Measurements from ENCODE around the gene WSB2. TPM values are rescaled to one million over a fixed set of nuclear protein-coding genes. Genes with fewer than 3 reads are reported as not detected.
A peak's percentile ranks its signal among the peaks of the same experiment; 100 is the strongest.

The WSB2 gene
- total RNA-seq, 1 experiment from 2014 or later = 46.2 TPM

- Histone ChIP-seq H3K4me3 (peak overlapping the region; percentile 78), H4K20me1 (ENCODE audit: insufficient read depth) (no peaks in the 10 kb centered on the region), H3K9me3 (ENCODE audit: insufficient read depth, low read depth) (no peaks in the 10 kb centered on the region), H3F3A (ENCODE audit: insufficient read depth, low read depth) (peaks cover 39% of the 10 kb centered on the region), H2AFZ (peak overlapping the region; percentile 77), H3K79me2 (ENCODE audit: low read depth) (peaks cover 45% of the 10 kb centered on the region), H3K4me2 (peak overlapping the region; percentile 92), H3K4me1 (replicated peaks; ENCODE audit: insufficient read depth) (peaks cover 34% of the 10 kb centered on the region), H3K27me3 (ENCODE audit: insufficient read depth, low read depth) (no peaks in the 10 kb centered on the region), H3K27ac (peak overlapping the region; percentile 71), H3K9me2 (ENCODE audit: insufficient read depth) (no peaks in the 10 kb centered on the region), H3K36me3 (ENCODE audit: low read depth) (no peaks in the 10 kb centered on the region)
- BruUV-seq (replicated peaks) = no TSS peak
- no peak for TF ChIP-seq CTCF (conservative IDR thresholded peaks at IDR 0.05)
- TF ChIP-seq EZH2 (IDR thresholded peaks at IDR 0.05; ENCODE audit: low read depth) = no peak
- intact Hi-C loops (cut with micrococcal nuclease; ENCODE audit: unreplicated experiment) = loop anchor here (1.0 to 2.0 kb wide), 2 partner anchors 8 to 92 kb away; partner anchors contain the start of gene KSR2
- peak in 1 of 2 experiments; percentile 55 for DNase-seq
- ChIA-PET POLR2A (ENCODE audit: unreplicated experiment) (interaction anchor here (0.6 kb wide), 1 partner anchor 49 kb away, joined by 3 read pairs; no protein-coding TSS in a partner anchor), CTCF (interaction anchor here (0.5 to 0.7 kb wide), 3 partner anchors 26 to 204 kb away, joined by 3 read pairs; no protein-coding TSS in a partner anchor)
These were observed 523 bp downstream of the WSB2 start for GRCh38 chr12:118060301-118061010.

DNA sequence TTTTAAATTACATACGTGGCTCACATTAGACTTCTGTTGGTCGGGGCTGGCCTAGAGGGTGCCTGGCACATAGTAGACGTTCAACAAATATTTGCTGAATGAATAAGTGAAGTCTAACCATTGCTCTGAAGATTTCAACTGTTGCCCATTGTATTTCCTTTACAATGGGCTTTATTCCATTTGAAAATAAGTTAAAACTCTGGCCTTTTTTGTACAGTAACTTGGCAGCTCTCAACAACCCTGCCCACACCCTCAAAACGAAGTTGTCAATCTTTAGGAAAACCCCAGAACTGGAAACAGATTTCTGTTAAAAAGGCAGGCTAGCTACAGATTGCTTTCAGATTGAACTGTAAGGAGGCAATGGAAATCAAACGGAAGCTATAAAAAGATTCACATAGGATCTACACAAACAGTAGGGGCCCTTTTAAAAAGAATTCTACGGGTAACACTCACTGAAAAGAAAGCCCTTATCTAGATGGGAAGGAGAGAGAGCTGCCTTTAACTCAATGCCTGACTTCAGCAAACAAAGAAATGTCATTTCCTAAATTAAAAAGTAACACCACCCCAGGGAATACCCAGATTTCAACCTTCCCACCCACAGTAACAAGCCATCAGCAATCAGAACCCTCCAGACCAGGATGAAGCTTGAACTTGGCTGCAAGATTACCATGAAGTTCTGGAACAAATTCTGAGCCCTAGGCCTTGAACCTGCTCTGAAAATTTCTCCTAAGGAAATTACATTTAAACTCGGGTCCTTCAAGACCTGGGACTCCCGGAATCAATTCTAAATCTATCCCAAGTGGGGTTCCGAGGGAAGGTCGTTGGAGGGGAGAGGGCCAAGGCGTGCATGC lies 1.4 kb downstream of the WSB2 start:
- ChIA-PET POLR2A (ENCODE audit: unreplicated experiment) (interaction anchor here (0.6 kb wide), 1 partner anchor 49 kb away, joined by 3 read pairs; no protein-coding TSS in a partner anchor), CTCF (interaction anchor here (0.5 to 0.7 kb wide), 3 partner anchors 32 to 1138 kb away, joined by 3 to 5 read pairs (median 3); no protein-coding TSS in a partner anchor)
- no peak for TF ChIP-seq CTCF (conservative IDR thresholded peaks at IDR 0.05)
- TF ChIP-seq EZH2 (IDR thresholded peaks at IDR 0.05; ENCODE audit: low read depth) = no peak
- no peaks in the 10 kb centered on the region for H3K9me2 ChIP-seq (ENCODE audit: insufficient read depth)
- H2AFZ ChIP-seq = no peak overlapping the region
- peaks cover 43% of the 10 kb centered on the region for H3F3A ChIP-seq (ENCODE audit: insufficient read depth, low read depth)
- H3K79me2 ChIP-seq (ENCODE audit: low read depth) = peaks cover 48% of the 10 kb centered on the region
- H3K4me3 ChIP-seq = peak overlapping the region; percentile 78; the same call in 1 of the 2 replicates
- intact Hi-C loops (cut with micrococcal nuclease; ENCODE audit: unreplicated experiment) = loop anchor here (2.0 kb wide), 1 partner anchor 91 kb away; the partner anchor contains the start of gene KSR2
- no peaks in the 10 kb centered on the region for H4K20me1 ChIP-seq (ENCODE audit: insufficient read depth)
- no peaks in the 10 kb centered on the region for H3K9me3 ChIP-seq (ENCODE audit: insufficient read depth, low read depth)
- peaks cover 42% of the 10 kb centered on the region for H3K4me1 ChIP-seq (replicated peaks; ENCODE audit: insufficient read depth)
- H3K36me3 ChIP-seq (ENCODE audit: low read depth) = no peaks in the 10 kb centered on the region
- TSS peak; percentile 32 for BruUV-seq (replicated peaks)
- H3K27ac ChIP-seq = peak overlapping the region; percentile 71
- no peak for DNase-seq
- no peaks in the 10 kb centered on the region for H3K27me3 ChIP-seq (ENCODE audit: insufficient read depth, low read depth)
- peak overlapping the region; percentile 92 for H3K4me2 ChIP-seq

DNA sequence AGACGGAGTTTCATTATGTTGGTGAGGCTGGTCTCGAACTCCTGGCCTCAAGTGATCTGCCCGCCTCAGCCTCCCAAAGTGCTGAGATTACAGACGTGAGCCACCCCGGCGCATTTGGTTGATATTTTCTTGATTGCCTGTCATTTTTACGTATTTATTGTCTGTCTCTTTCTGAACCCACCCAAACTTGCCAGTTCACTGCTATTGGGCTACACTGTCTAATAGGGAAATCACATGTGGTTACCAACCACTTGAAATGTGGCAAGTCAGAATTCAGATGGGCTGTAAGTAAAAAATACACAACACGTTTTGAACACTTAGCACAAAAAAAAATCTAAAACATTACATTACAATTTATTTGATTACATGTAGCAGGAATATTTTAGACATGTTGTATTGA lies 2.1 kb downstream of the WSB2 start:
- Histone ChIP-seq H3F3A (ENCODE audit: insufficient read depth, low read depth) (peaks cover 44% of the 10 kb centered on the region), H3K27me3 (ENCODE audit: insufficient read depth, low read depth) (no peaks in the 10 kb centered on the region), H4K20me1 (ENCODE audit: insufficient read depth) (no peaks in the 10 kb centered on the region), H3K9me3 (ENCODE audit: insufficient read depth, low read depth) (no peaks in the 10 kb centered on the region), H3K4me3 (no peak overlapping the region), H3K27ac (peak overlapping the region; percentile 71), H3K9me2 (ENCODE audit: insufficient read depth) (no peaks in the 10 kb centered on the region), H2AFZ (no peak overlapping the region), H3K4me1 (replicated peaks; ENCODE audit: insufficient read depth) (peaks cover 37% of the 10 kb centered on the region), H3K36me3 (ENCODE audit: low read depth) (no peaks in the 10 kb centered on the region), H3K79me2 (ENCODE audit: low read depth) (peaks cover 48% of the 10 kb centered on the region), H3K4me2 (peak overlapping the region; percentile 92)
- CTCF ChIA-PET = interaction anchor here (0.7 kb wide), 1 partner anchor 1137 kb away, joined by 5 read pairs; no protein-coding TSS in a partner anchor
- POLR2A ChIA-PET (ENCODE audit: unreplicated experiment) = no interaction called here
- intact Hi-C loops (cut with micrococcal nuclease; ENCODE audit: unreplicated experiment) = no loop called here
- TF ChIP-seq CTCF (conservative IDR thresholded peaks at IDR 0.05) (no peak), EZH2 (IDR thresholded peaks at IDR 0.05; ENCODE audit: low read depth) (no peak)
- DNase-seq = no peak
- BruUV-seq (replicated peaks) = no TSS peak
